HG02973 (cell line): ENCODE data around the gene NFIB.
A peak's percentile ranks its signal among the peaks of the same experiment; 100 is the strongest.

Source experiments
- ATAC-seq: cut with Tn5 transposase; IDR thresholded peaks from one replicate; pipeline ENCODE4 v1.9.1; 2021; ENCODE audit warnings: moderate library complexity; ENCODE audit not compliant: unreplicated experiment

NFIB gene

GRCh38 chr9:14159440-14160216 lies 154.3 kb downstream of the NFIB start:
- ATAC-seq: no peak

DNA sequence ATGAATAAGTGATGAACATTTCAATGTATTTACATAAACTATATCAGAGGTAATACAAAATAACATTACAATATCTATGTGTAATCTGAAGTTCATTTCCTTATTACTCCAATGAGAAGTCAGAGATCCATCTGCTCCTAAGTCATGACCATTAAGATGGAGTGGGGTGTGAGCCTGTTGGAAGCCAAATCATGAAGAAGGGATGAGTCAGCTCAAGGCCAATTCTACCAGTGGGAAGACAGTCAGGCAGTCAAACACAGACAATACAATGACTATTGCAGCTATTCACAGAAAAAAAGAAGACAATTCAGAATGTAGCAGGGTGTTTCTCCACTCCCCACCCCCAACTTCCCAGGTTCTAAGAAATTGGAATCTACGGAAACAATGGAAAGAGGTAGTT lies 155.0 kb downstream of the NFIB start:
- no peak for ATAC-seq

- ATAC-seq: no peak
Measured at GRCh38 chr9:14158136-14158813, 155.7 kb downstream of the NFIB start.

GRCh38 chr9:14157191-14157590 lies 156.8 kb downstream of the NFIB start:
- ATAC-seq: no peak

DNA sequence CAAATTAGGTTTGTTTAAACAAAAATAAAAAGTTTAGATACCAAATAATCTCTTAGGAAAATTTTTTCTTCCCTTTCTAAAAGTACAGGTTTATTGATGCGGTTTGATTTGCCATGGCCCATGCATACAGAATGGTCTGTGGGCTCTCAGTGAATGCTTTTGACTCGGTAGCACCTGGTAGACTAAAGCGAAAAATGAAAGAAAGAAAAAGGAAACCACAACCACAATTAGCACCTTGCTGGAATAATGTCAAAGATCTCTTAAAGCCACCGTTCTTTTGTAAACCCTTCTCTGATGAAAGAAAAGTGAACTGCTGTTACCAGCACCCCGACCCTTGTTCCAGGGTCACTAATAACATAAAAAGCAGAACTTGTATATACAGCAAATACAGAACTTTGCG lies 157.9 kb downstream of the NFIB start:
- peak; percentile 96 for ATAC-seq

GRCh38 chr9:14155237-14155636 lies 158.7 kb downstream of the NFIB start:
- no peak for ATAC-seq

DNA sequence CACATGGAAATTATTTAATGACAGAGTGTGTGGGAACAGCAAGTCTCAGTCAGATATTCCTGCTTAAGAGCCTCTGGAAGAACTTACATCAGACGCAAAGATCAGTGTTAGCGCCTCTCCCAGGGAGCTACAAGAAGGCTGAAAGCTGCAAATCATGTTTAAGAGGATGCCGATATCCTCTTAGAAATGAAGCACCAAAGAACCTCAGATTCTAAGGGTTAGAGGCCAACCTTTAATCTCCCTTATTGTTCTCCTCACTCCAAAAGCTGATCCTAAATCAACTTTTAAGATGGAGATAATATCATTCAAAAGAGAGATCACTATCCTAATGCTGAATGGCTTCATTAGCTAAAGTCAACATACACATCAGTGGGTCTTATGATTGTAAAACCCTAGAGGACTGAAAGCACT lies 160.6 kb downstream of the NFIB start:
- no peak for ATAC-seq

GRCh38 chr9:14151451-14151850 lies 162.5 kb downstream of the NFIB start:
- ATAC-seq: no peak

DNA sequence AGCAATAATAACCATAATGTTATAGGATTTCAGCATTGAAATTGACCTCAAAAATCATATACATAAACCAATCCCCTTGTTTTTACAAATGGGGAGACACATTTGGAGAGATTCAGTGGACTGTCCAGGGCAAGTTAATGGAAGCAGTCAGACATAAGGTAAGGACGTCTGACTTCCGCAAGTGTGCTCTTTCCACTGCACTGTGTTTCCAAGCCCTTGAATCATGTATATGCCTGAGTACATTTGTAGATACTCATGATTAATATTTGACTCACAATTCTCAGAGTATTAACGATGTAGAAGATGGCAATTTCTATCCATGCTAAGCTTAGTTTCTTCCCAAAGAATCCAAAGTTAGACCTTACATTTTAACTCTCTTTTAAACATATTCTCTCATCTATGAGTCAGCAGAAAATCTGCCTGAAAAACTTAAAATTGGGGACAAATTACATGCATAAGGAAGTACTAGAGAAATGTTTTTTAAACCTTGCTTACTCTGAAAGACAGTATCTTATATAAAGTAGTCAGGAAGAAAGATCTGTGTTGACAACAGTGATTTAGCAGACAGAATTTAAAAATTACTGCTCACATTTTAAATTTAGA lies 165.3 kb downstream of the NFIB start:
- ATAC-seq: no peak

- ATAC-seq: no peak
Measured at GRCh38 chr9:14147738-14148137, 166.2 kb downstream of the NFIB start.

GRCh38 chr9:14146201-14146874 lies 167.6 kb downstream of the NFIB start:
- no peak for ATAC-seq

- ATAC-seq: no peak
Measured at GRCh38 chr9:14144215-14144614, 169.7 kb downstream of the NFIB start.

GRCh38 chr9:14141699-14142098 lies 172.2 kb downstream of the NFIB start:
- ATAC-seq: no peak

DNA sequence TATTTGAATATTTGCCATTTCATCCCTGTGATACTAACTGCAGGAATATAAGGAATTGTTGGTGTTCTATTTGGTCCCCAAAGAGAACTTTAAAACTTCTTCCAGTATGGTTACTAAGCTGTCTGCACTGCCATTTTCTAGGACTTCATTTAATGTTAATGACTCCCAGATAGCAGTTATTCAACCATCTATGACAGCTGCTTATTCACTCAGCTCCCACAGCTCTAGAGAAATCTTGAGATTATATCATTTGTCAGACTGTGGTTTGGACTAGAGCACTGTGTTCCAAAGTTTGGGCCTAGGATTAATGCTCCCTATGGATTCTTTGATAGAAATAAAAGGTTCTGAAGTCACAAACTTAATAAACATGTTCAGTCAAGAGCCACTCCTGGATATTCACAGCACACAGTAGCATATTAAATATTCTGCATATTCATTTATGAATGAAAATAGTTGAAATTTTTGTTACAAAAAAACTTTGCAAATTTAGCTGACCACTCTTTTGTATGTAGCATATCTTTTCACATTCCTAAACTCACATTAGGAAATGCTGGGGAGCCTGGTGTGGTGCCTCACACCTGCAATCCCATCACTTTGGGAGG lies 173.7 kb downstream of the NFIB start:
- ATAC-seq: no peak

DNA sequence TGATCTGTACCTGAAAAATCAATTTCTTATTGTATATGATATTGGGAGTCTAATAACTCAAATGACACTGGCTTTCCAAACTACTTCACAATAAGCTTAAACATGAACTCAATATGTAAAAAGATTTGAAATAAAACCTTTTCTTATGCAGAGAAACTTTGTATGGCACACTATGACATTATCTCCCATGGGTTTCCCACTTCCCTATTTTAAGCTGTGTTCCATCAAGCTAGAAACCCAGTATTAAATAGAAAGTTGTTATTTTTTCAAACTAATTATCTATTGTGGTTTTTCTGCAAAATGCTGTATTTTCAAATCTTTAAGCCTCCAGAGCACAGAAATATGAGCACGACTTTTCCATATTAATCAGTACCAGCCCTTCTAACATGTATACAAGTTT lies 174.7 kb downstream of the NFIB start:
- ATAC-seq: no peak

GRCh38 chr9:14136646-14137370 lies 177.1 kb downstream of the NFIB start:
- no peak for ATAC-seq

DNA sequence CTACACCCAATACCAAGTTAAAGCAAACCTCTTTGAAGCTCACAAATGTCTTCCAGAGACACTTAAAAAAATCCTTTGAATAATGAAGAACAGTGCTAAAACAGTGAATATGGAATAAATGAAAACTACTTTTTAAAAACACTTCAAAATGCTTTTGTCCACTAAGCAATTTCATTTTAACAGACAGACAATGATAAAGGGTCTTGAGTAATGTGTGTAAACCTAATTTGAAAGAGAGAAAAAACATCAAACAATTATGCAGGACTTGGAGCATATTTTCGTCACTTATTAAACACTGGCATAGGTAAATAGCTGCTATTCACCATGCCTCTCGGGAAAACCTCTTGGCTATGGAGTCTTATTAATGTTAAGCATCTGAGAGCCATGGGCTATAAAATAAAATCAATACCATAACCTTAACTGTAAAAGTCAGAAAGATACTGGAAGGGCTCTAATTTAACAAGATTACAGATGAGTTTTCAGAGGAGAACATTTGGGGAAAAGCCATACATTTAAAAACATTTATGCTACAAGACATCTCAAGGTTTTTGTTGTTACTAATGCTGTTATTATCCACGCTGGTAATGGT lies 177.8 kb downstream of the NFIB start:
- no peak for ATAC-seq

GRCh38 chr9:14135421-14135820 lies 178.5 kb downstream of the NFIB start:
- no peak for ATAC-seq

DNA sequence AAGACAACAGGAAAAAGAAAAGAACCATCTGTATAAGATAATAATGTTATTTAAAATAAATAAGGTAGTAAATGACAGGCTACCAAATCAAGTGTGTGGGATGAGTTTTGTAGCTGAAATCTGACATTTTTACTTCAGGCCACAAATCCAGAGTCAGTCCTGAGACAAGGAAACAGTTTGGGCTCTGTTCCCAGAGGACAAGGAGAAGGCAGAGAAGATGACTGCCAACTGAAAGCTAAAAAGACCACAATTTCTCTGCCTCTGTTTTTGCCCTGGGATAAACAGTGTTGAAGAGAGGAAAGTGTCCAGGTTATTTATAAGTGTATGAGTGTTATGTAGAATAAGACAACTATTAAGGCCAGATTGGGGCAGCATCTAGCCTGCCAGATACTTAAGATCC lies 180.5 kb downstream of the NFIB start:
- no peak for ATAC-seq

DNA sequence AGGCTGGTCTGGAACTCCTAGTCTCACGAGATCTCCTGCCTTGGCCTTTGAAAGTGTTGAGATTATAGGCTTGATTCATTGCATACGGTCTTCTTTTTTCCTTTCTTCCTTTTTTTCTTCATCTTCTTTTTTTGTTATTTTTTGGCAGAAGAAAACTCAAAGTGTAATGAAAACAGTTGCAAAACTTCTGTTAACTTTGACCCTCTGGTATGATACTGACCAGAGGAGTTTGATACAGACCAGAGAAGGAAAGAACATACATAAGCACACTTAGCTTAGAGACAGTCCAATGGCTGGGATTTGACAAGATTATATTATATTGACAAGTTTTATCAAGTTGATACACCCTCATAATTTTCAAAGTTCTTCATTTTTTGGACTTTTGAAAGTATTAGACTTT lies 181.2 kb downstream of the NFIB start:
- ATAC-seq: no peak
